ENCODE measurements around the gene SLC22A23. TPM values are rescaled to one million over a fixed set of nuclear protein-coding genes. Genes with fewer than 3 reads are reported as not detected.

The SLC22A23 gene
- total RNA-seq, 1 donor from 2014 or later: 0.95 TPM

DNA sequence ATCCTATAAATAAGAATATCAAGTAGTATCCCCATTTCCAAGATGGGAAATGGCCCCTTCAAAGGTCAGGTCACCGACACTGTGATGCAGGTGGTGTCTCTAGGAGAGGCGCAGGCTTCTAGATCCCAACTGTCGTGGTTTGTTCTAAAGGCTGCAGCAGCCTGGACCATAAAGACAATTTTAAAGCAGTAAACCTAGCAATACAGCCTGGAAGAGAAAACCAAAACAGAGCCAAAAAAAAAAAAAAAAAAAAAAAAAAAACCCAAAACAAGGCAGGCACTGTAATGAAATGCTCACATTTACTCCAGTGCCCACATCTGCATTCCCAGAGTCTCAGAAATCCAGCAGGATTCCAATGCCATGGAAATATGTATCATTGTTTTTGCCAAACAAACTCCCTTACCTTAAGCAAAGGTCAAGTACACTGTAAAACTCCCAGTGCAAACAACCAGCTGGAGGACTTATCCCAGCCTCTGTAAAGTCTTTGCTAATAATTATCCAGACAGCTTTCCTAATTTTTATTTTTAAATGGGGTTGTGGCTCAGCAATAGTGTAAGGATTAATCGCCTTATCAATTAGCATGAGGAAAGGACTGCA, 99.9 kb downstream of the SLC22A23 start:
- POLR2A ChIA-PET: interaction anchor here (0.7 to 1.6 kb wide), 3 partner anchors 11 to 664 kb away, joined by 3 to 5 read pairs (median 3); a partner anchor contains a TSS
- H3K4me1 Mint-ChIP-seq: peaks cover 36% of the 10 kb centered on the region

DNA sequence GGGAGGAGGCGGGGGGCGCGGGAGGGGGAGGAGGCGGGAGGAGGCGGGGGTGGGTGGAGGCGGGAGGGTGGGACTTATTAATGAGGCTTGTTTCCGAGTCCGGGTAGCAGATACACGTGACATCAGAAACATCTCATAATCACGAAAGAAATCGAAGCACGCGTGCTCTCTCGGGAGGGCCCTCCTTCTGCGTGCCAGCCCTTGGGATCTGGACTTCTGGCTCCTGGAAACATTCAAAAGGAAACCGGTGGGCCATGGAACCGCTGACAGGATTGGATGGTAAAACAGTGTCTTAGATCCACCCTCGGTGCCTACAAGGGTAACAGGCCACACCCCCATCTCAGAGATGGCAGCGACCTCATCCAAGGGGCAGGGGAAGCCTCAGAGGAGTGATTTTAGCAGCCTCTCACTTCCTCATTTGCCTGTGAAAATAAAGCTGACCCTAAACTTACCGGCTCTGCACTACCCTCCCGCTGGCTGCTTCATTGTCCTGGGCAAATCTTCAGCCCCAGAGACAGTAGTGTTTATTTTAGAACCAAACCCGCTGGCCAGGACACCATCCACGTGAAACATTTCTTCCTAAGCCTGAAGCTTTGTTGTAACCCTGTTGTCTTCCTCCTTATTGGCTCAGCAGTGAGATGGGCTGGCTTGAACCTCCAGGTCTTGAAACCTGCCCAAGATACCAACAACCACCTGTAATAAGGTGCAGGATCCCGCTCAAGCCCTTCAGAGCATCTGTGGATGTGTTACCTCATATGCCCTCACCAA, 100.6 kb downstream of the SLC22A23 start:
- ChIA-PET POLR2A (interaction anchor here (0.7 to 1.6 kb wide), 3 partner anchors 10 to 665 kb away, joined by 3 to 5 read pairs (median 3); a partner anchor contains a TSS), CTCF (interaction anchor here (0.6 kb wide), 1 partner anchor 55 kb away, joined by 3 read pairs; no protein-coding TSS in a partner anchor)
- H3K27ac Mint-ChIP-seq: peak overlapping the region; percentile 95
- peaks cover 3% of the 10 kb centered on the region for H3K36me3 Mint-ChIP-seq (ENCODE audit: low read depth)
- H3K4me3 Mint-ChIP-seq: peak overlapping the region; percentile 90
- H3K9me3 Mint-ChIP-seq: no peaks in the 10 kb centered on the region
- ATAC-seq (ENCODE audit: low read depth) (peak; percentile 97), DNase-seq (peak; percentile 70)
- no peaks in the 10 kb centered on the region for H3K27me3 Mint-ChIP-seq
- intact Hi-C loops (cut with micrococcal nuclease): loop anchor here (1.0 to 10.0 kb wide), 10 partner anchors 33 to 1905 kb away; partner anchors contain the start of genes BPHL, ECI2, FARS2 and LYRM4
- H3K4me1 Mint-ChIP-seq: peaks cover 36% of the 10 kb centered on the region
- TF ChIP-seq, protein P1, sequence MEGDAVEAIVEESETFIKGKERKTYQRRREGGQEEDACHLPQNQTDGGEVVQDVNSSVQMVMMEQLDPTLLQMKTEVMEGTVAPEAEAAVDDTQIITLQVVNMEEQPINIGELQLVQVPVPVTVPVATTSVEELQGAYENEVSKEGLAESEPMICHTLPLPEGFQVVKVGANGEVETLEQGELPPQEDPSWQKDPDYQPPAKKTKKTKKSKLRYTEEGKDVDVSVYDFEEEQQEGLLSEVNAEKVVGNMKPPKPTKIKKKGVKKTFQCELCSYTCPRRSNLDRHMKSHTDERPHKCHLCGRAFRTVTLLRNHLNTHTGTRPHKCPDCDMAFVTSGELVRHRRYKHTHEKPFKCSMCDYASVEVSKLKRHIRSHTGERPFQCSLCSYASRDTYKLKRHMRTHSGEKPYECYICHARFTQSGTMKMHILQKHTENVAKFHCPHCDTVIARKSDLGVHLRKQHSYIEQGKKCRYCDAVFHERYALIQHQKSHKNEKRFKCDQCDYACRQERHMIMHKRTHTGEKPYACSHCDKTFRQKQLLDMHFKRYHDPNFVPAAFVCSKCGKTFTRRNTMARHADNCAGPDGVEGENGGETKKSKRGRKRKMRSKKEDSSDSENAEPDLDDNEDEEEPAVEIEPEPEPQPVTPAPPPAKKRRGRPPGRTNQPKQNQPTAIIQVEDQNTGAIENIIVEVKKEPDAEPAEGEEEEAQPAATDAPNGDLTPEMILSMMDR (IDR thresholded peaks at IDR 0.05): no peak

More for the DNA sequence above, 99.9 kb downstream of the SLC22A23 start:
- H3K9me3 Mint-ChIP-seq: no peaks in the 10 kb centered on the region
- CTCF ChIA-PET: interaction anchor here (0.6 kb wide), 1 partner anchor 54 kb away, joined by 3 read pairs; no protein-coding TSS in a partner anchor
- peaks cover 3% of the 10 kb centered on the region for H3K36me3 Mint-ChIP-seq (ENCODE audit: low read depth)
- DNase-seq (no peak), ATAC-seq (ENCODE audit: low read depth) (no peak)
- H3K27ac Mint-ChIP-seq: peak overlapping the region; percentile 95
- no peaks in the 10 kb centered on the region for H3K27me3 Mint-ChIP-seq
- TF ChIP-seq, protein P1 (IDR thresholded peaks at IDR 0.05): no peak
- peak overlapping the region; percentile 90 for H3K4me3 Mint-ChIP-seq
- intact Hi-C loops (cut with micrococcal nuclease): loop anchor here (1.0 to 10.0 kb wide), 10 partner anchors 32 to 1904 kb away; partner anchors contain the start of genes BPHL, ECI2, FARS2 and LYRM4

DNA sequence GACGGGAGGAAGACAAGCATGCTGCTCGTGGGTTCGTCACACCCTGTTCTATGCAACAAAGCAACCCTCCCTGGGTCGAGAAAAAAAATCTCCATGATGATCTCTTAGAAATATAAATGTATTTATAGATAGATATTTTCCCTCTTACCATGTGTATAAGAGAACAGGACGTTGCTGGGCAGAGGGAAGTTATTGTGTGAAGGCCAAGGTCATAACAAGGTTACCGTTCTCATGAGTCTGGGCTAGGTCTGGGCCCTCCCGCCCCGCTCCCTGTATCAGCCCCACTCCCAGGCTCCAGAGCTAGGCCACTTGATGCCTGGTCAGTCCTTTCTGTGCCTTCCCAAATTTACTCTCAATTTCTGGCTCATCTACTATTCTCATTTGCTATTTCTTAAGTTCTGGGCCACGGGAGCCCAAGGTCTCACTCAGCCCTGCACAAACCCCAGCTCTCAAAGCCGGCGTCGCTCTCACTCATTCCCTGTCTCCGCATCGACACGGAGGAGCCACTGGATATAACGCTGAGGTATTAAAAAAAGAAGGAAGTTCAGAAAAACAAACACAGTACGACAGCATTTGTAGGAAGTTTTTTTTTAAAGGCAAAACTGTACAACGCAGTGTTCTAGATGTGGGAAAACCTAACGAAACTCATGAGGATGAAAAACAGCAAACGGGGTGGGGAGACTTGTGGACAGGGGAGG, 101.3 kb downstream of the SLC22A23 start:
- Mint-ChIP-seq H3K27ac (peak overlapping the region; percentile 92), H3K4me3 (peak overlapping the region; percentile 89), H3K27me3 (no peaks in the 10 kb centered on the region), H3K9me3 (no peaks in the 10 kb centered on the region), H3K36me3 (ENCODE audit: low read depth) (peaks cover 3% of the 10 kb centered on the region), H3K4me1 (peaks cover 36% of the 10 kb centered on the region)
- intact Hi-C loops (cut with micrococcal nuclease): loop anchor here (1.0 to 10.0 kb wide), 10 partner anchors 33 to 1905 kb away; partner anchors contain the start of genes BPHL, ECI2, FARS2 and LYRM4
- CTCF ChIA-PET: no interaction called here
- POLR2A ChIA-PET: interaction anchor here (0.7 kb wide), 1 partner anchor 663 kb away, joined by 4 read pairs; no protein-coding TSS in a partner anchor
- TF ChIP-seq, protein P1 (IDR thresholded peaks at IDR 0.05): no peak
- ATAC-seq (ENCODE audit: low read depth): no peak
- DNase-seq: no peak

DNA sequence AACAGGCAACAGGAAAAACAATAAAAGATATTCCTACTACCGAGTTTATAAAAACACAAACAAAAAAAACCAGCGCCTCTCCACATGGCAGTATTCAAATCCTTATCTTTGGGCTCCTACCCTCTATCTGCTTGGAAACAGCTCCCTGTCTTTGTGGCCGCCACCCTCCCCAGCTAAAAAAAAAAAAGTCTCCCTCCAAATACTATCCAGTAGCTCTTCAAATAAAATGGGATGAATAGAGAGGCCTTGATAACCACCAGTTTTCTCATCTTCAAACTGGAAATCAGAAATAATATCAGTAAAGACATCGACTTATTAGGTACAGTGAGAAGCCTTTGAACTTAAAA, 101.9 kb downstream of the SLC22A23 start:
- intact Hi-C loops (cut with micrococcal nuclease): loop anchor here (5.0 to 10.0 kb wide), 5 partner anchors 238 to 782 kb away; partner anchors contain the start of genes BPHL, ECI2, NQO2 and WRNIP1
- TF ChIP-seq, protein P1 (IDR thresholded peaks at IDR 0.05): no peak
- ChIA-PET POLR2A (interaction anchor here (0.7 kb wide), 1 partner anchor 663 kb away, joined by 4 read pairs; no protein-coding TSS in a partner anchor), CTCF (no interaction called here)
- peaks cover 3% of the 10 kb centered on the region for H3K36me3 Mint-ChIP-seq (ENCODE audit: low read depth)
- peak overlapping the region; percentile 89 for H3K4me3 Mint-ChIP-seq
- H3K9me3 Mint-ChIP-seq: no peaks in the 10 kb centered on the region
- H3K27ac Mint-ChIP-seq: peak overlapping the region; percentile 92
- no peak for ATAC-seq (ENCODE audit: low read depth)
- peaks cover 36% of the 10 kb centered on the region for H3K4me1 Mint-ChIP-seq
- no peaks in the 10 kb centered on the region for H3K27me3 Mint-ChIP-seq
- DNase-seq: no peak

All from activated B cell treated with CpG ODN at 0.5 μM for 24 hours (primary cell).